OCI-LY3 (cell line): ENCODE results near the gene UBE4A.

Experiments used
- EZH2phosphoT487 ChIP-seq: fragments of 200-600 bp; shearing (Covaris generic); IDR thresholded peaks from 2 replicates; pipeline ENCODE4 v1.6.1; 2018; ENCODE audit warnings: antibody characterized with exemption, mixed run types, low read depth
- TF ChIP-seq, protein P1 (sequence below): fragments of 200-600, 300-600 bp; sonication (generic); IDR thresholded peaks from 2 replicates; pipeline ENCODE4 v1.5.1; 2014; ENCODE audit warnings: antibody characterized with exemption, low read length, low read depth

DNA sequence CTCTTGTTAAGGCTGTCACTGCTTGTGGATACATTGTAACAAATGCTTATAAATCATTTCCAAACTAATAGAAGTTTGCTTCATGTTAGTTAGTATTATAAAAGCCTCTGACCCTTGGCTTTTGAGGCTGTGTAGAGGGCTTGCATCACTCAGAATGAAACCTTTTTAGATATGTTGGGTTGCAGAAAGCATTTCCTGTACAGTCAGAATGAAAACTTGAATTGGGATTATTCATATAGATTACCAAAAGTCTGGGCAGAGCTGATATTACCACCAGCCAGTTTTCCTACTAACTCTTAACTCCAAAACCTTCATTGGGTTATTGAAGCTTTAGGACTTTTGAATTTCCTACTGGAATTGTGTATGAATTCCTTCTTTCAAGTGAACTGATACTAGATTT lies 88.9 kb downstream of the UBE4A start:
- TF ChIP-seq, protein P1, sequence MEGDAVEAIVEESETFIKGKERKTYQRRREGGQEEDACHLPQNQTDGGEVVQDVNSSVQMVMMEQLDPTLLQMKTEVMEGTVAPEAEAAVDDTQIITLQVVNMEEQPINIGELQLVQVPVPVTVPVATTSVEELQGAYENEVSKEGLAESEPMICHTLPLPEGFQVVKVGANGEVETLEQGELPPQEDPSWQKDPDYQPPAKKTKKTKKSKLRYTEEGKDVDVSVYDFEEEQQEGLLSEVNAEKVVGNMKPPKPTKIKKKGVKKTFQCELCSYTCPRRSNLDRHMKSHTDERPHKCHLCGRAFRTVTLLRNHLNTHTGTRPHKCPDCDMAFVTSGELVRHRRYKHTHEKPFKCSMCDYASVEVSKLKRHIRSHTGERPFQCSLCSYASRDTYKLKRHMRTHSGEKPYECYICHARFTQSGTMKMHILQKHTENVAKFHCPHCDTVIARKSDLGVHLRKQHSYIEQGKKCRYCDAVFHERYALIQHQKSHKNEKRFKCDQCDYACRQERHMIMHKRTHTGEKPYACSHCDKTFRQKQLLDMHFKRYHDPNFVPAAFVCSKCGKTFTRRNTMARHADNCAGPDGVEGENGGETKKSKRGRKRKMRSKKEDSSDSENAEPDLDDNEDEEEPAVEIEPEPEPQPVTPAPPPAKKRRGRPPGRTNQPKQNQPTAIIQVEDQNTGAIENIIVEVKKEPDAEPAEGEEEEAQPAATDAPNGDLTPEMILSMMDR = no peak
- no peak for TF ChIP-seq EZH2phosphoT487
